ENCODE data around the gene CAPN14.

DNA sequence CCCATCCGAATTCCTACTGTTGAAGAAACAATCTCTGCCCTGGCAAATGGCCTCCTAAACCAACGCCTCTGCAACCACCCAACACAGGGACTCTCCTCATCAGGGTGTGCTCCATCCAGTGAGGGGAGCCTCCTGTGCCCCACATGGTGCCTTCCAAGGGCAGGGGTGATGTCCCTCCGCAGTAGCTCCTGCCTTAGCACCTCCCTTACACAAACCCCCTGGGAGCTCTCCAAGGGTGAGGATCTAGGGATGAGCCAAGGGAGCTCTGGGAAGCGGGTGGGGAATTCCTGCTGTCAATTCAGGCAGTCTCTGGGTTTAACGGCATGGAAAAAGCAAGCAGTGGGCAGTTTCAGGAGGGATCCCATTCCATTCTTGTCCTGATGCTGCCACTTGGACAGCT, 82.8 kb downstream of the CAPN14 start:
- TF ChIP-seq, protein P1, sequence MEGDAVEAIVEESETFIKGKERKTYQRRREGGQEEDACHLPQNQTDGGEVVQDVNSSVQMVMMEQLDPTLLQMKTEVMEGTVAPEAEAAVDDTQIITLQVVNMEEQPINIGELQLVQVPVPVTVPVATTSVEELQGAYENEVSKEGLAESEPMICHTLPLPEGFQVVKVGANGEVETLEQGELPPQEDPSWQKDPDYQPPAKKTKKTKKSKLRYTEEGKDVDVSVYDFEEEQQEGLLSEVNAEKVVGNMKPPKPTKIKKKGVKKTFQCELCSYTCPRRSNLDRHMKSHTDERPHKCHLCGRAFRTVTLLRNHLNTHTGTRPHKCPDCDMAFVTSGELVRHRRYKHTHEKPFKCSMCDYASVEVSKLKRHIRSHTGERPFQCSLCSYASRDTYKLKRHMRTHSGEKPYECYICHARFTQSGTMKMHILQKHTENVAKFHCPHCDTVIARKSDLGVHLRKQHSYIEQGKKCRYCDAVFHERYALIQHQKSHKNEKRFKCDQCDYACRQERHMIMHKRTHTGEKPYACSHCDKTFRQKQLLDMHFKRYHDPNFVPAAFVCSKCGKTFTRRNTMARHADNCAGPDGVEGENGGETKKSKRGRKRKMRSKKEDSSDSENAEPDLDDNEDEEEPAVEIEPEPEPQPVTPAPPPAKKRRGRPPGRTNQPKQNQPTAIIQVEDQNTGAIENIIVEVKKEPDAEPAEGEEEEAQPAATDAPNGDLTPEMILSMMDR (conservative IDR thresholded peaks at IDR 0.05) = no peak
- no peak for TF ChIP-seq ZFX (IDR thresholded peaks at IDR 0.05)

Data from C4-2B (cell line).